ENCODE measurements around the gene BICRAL.
"Not testable (repeated sequence)": the region's sequence is repeated elsewhere in the genome, so short reads cannot be mapped to it uniquely, and the experiment has no call there.

The BICRAL gene

GRCh38 chr6:42894041-42894828 lies 112.4 kb downstream of the BICRAL start:
- DNase-seq (ENCODE audit: low read depth, low spot score) = not testable (repeated sequence)

- no peak for DNase-seq (ENCODE audit: low read depth, low spot score)
Measured at GRCh38 chr6:42896178-42896719, 114.4 kb downstream of the BICRAL start.

GRCh38 chr6:42898891-42899361 lies 117.1 kb downstream of the BICRAL start:
- DNase-seq (ENCODE audit: low read depth, low spot score) = peak; percentile 54

- DNase-seq (ENCODE audit: low read depth, low spot score) = no peak
Measured at GRCh38 chr6:42899871-42900270, 118.0 kb downstream of the BICRAL start.

GRCh38 chr6:42901538-42901957 lies 119.7 kb downstream of the BICRAL start:
- DNase-seq (ENCODE audit: low read depth, low spot score) = peak; percentile 59

GRCh38 chr6:42902429-42903263 lies 120.8 kb downstream of the BICRAL start:
- not testable (repeated sequence) for DNase-seq (ENCODE audit: low read depth, low spot score)

- no peak for DNase-seq (ENCODE audit: low read depth, low spot score)
Measured at GRCh38 chr6:42904467-42904866, 122.6 kb downstream of the BICRAL start.

GRCh38 chr6:42907336-42907735 lies 125.5 kb downstream of the BICRAL start:
- DNase-seq (ENCODE audit: low read depth, low spot score) = no peak

GRCh38 chr6:42909835-42910234 lies 128.0 kb downstream of the BICRAL start:
- no peak for DNase-seq (ENCODE audit: low read depth, low spot score)

GRCh38 chr6:42911171-42912021 lies 129.5 kb downstream of the BICRAL start:
- DNase-seq (ENCODE audit: low read depth, low spot score) = no peak

GRCh38 chr6:42914546-42914945 lies 132.7 kb downstream of the BICRAL start:
- no peak for DNase-seq (ENCODE audit: low read depth, low spot score)

GRCh38 chr6:42915732-42916131 lies 133.9 kb downstream of the BICRAL start, which contains the start of gene PTCRA:
PTCRA (plus strand) TSS chr6:42916053; CDS start chr6:42916070, 17 bp downstream.
- DNase-seq (ENCODE audit: low read depth, low spot score) = no peak

- DNase-seq (ENCODE audit: low read depth, low spot score) = no peak
Measured at GRCh38 chr6:42916288-42916687, 134.4 kb downstream of the BICRAL start.
